ENCODE measurements around the gene EPG5.

The EPG5 gene

DNA sequence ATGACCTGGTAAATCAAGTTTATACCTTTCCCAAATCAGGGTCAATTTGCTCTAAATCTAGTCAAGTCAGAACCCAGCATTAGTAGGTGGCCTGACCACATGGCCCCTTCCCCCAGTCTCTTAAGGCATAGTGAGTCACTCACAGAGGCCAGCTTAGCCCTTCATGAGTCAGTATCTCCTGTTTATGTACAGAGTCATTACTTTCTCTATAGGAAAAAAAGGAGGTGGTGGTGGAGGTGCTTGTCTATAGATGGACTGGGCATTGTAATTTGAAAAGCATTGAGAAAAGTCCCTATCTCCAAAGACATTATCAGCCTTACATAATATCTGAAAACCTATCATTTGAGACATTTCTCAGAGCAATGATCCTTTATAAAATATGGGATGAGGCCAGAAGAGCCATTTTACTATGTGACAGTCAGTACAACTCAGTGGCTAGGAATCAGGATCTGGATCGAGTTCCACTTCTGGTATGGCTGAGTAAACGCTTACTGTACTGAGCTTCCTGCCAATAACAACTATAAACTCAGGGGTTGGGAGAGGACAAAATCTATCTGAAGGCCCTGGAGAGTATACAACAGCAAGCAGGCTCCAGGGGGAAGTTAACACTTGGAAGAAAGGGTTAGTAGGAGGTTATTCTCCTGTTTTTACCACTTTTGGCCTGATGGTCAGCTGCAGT is 164.2 kb downstream of the EPG5 start:
- no peak for DNase-seq (ENCODE audit: low read depth)

DNA sequence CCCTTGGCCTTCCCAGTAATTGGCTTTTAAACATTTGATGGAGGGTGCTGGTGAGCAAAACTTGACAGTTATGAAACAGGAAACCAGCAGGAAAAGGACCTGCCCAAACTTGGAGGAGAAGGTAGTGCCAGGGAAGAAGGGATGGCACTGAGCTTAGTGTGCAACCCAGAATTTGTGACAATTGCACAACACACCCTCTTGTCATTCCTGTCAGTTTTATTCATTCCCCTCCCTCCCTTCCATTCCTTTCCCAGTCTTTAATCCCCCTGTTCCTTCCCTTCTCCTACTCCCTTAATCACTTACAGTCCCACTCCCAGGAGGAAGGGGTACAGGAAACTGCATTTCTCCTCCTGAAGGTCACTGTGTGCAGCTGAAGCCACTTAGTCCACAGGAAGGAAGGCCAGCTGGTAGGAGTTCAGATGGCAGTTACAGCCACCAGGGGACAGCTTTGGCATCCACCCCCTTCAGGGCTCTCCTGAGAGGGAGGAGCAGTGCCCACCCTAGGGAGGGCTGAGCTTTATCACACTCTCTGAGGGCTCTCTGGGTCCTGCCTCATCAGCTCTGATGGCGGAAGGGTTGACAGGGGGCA is 165.6 kb downstream of the EPG5 start:
- no peak for DNase-seq (ENCODE audit: low read depth)

All from T-helper 22 cell (primary cell).